HG02970 (cell line): Measurements from ENCODE around the gene CRISPLD2.
"Not testable (repeated sequence)": the region's sequence is repeated elsewhere in the genome, so short reads cannot be mapped to it uniquely, and the experiment has no call there.

ENCODE experiments used
- ATAC-seq: cut with Tn5 transposase; IDR thresholded peaks from one replicate; pipeline ENCODE4 v1.9.1; 2021; ENCODE audit warnings: mild to moderate bottlenecking, moderate library complexity, moderate number of reproducible peaks; ENCODE audit not compliant: unreplicated experiment, low FRiP score

CRISPLD2 gene

GRCh38 chr16:84926462-84926861 is 106.7 kb downstream of the CRISPLD2 start:
- no peak for ATAC-seq

GRCh38 chr16:84927621-84928591 is 108.1 kb downstream of the CRISPLD2 start:
- no peak for ATAC-seq

GRCh38 chr16:84928679-84929420 is 109.1 kb downstream of the CRISPLD2 start:
- no peak for ATAC-seq

- ATAC-seq = no peak
These were observed 109.9 kb downstream of the CRISPLD2 start for GRCh38 chr16:84929421-84930297.

GRCh38 chr16:84930298-84931106 is 110.7 kb downstream of the CRISPLD2 start:
- ATAC-seq = no peak

- no peak for ATAC-seq
These were observed 111.3 kb downstream of the CRISPLD2 start for GRCh38 chr16:84931107-84931494.

- ATAC-seq = no peak
These were observed 111.7 kb downstream of the CRISPLD2 start for GRCh38 chr16:84931506-84931905.

- no peak for ATAC-seq
These were observed 112.9 kb downstream of the CRISPLD2 start for GRCh38 chr16:84932681-84933080.

GRCh38 chr16:84933774-84934631 is 114.2 kb downstream of the CRISPLD2 start:
- ATAC-seq = no peak

GRCh38 chr16:84937196-84938005 is 117.6 kb downstream of the CRISPLD2 start:
- ATAC-seq = no peak

- not testable (repeated sequence) for ATAC-seq
These were observed 118.8 kb downstream of the CRISPLD2 start for GRCh38 chr16:84938616-84939015.

- ATAC-seq = no peak
These were observed 121.1 kb downstream of the CRISPLD2 start for GRCh38 chr16:84940670-84941551.

GRCh38 chr16:84941921-84942320 is 122.1 kb downstream of the CRISPLD2 start:
- no peak for ATAC-seq

- ATAC-seq = no peak
These were observed 123.0 kb downstream of the CRISPLD2 start for GRCh38 chr16:84942786-84943185.

- no peak for ATAC-seq
These were observed 123.8 kb downstream of the CRISPLD2 start for GRCh38 chr16:84943620-84944019.

- ATAC-seq = no peak
These were observed 127.2 kb downstream of the CRISPLD2 start for GRCh38 chr16:84947022-84947421.
